GM19468 (cell line): ENCODE results near the gene NKD2.
"Not testable (repeated sequence)": the region's sequence is repeated elsewhere in the genome, so short reads cannot be mapped to it uniquely, and the experiment has no call there.

Source experiments
- ATAC-seq: cut with Tn5 transposase; IDR thresholded peaks from one replicate; pipeline ENCODE4 v1.9.1; 2021; ENCODE audit warnings: mild to moderate bottlenecking, moderate library complexity, moderate number of reproducible peaks; ENCODE audit not compliant: unreplicated experiment; ENCODE audit errors: extremely low read depth

NKD2 gene

DNA sequence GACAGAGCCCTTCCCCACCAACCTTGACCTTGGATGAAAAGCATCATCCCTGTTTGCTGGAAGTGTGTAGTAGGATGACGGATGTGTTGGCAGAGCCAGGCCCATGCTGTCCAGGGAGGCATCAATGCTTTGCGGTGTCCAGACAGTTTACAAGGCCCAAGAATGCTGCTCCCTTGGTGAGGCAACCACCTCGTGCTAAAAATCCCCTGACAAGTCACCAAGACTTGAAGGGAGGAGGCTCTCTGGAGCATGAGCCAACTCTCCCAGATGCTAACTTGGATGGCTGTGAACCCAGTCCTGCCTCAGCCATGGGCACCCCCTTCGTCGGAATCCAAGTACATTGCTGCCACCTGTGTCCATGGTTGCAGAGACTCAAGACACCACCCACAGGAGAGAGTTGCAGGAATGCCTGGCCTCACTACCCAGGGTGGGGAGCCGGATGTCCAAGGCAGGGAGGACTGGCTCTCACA lies 9.5 kb upstream of the NKD2 start:
- ATAC-seq: no peak

DNA sequence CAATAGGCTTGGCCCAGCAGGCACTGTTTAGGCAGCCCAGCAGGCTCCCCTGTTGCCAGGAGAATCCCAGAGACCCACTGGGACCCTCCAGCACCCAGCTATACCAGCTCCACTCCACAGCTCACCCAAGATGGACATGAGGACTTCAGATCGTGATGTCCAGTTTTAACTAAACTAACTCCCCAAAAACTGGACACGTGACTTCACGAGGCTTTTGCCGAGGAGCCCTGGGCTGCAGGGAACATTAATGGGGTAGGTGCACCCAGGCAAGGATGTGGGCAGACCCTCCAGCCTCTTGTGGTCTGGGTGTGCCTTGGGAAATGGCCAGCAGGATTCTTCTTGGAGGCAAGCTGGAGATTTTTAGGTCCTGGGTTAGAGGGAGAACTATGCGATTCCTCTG lies 8.9 kb upstream of the NKD2 start:
- no peak for ATAC-seq

DNA sequence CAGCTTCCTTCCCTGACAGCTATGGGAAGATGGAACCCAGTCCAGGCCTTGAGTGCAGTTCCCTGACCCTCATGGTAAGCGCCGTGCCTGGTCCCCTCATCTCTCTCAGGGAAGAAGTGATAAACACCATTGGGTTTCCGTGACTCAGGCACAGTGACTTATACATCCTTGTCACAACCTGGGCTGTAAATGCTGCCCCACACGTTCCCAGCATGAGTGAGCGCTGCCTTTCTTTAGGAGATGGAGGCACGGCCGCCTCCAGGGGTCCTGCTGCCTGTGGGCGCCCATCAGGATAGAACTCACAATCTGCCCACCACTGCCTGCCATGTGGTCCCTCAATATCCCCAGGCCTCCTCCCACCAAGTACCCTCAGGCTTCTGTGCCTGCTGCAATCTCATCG lies 8.3 kb upstream of the NKD2 start:
- no peak for ATAC-seq

DNA sequence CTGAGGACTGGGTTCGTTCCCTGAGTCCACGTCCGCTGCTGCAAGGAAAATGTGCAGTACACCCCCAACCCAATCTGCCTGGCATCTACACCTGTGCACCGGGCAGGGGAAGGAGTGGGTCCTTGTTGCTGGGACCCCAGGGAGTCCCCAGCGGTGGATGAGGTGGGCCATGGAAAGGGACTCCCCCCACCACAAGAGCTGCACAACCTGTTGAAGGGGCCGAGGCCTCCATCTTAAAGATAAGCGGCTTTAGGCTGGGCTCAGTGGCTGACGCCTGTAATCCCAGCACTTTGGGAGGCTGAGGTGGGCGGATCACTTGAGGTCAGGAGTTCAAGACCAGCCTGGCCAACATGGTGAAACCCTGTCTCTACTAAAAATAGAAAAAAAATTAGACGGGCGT lies 7.8 kb upstream of the NKD2 start:
- ATAC-seq: not testable (repeated sequence)

- ATAC-seq: no peak
Observed at GRCh38 chr5:1001406-1002270, 7.0 kb upstream of the NKD2 start.

DNA sequence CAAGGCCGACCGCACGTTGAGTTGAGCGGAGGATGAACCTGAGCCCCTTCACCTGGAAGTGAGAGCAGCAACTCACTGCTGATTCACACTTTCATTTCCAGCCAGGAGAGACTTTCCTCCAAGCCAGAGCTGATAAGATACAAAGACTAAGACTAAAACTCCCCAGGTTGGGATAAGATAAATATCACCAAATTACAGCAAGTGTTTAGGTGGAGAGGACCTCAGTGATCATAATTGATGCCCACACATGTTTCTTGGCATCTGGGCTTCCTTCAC lies 6.4 kb upstream of the NKD2 start:
- no peak for ATAC-seq

DNA sequence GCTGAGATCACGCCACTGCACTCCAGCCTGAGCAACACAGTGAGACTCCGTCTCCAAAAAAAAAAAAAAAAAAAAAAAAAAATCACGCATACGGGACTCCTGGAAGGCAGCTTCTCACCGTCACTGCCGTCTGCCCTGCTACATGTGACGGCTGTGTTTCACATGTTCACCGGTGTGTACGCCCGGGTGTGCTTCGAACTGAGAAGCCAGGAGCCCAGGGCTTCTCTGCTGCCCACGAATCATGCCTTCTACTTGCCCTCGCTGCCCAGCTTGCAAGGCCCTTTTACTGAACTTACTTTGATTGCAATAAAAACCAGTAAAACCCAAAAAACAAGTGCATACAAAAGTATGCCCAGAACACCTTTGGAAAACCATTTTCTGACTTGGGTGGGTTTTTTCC lies 5.8 kb upstream of the NKD2 start:
- no peak for ATAC-seq

- ATAC-seq: no peak
Observed at GRCh38 chr5:1003296-1003937, 5.2 kb upstream of the NKD2 start.

GRCh38 chr5:1004461-1005248 lies 3.9 kb upstream of the NKD2 start:
- ATAC-seq: no peak

DNA sequence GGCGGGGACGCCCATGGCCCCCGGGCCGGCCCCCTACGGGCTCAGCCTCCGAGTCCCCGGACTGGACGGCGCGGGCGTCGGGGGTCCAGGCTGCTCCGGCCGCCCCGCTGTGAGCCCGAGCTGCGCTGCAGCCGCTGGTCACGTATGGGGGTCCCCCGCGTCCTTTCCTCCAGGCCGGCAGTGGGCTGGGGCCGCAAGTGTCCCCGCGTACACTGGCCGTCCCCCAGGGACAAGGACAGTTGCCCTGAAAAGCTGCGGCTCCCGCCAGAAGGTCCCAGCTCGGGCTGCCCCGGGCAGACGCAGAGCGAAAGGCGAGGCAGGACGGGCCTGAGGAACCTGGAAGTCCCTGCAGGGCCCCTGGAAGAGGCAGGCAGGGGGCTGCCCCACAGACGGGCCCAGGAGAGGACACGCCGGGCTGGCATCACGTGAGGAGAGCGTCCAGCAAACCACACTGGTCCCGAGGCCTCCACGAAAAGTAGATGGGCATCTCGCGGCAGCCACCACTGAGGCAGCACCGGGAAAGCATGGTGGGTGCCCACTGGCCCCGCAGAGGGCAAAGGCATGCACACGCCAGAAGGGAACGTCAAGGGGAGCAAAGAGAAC lies 3.3 kb upstream of the NKD2 start:
- ATAC-seq: no peak

DNA sequence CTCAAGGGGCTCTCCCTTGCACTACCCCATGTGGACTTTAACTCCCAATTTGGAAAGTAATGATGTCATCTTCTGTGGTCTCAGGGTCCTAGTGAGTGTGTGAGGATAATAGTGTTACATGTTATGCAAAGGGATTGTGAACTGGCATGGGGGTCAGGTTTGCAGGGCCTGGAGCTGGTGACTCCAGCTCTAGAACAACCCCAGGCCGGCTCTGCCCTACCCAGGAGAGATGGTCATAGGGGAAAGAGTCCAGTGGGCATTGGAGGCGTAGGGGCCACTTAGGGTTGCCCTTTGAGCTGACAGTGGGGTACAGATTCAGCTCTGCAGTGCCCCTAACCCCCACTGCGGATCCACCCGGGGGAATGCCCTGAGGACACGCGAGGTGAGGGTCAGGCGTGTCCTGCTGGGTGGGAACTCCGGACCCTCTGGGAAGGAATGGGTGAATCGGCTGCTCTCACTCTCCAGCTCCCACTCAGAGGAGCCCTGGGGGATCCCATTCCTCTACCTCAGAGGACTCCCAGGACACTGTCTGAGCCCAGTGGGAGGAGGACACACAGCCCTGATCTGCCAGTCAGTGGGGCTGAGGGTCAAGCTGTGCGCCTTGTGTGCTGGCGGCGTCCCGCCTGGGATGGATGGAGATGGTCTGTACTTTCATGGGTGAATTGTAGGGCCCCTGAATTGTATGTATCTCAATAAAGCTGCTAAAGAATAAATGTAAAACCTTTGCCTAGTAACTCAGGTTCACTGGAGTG lies 2.5 kb upstream of the NKD2 start:
- ATAC-seq: no peak

GRCh38 chr5:1006656-1007071 lies 1.9 kb upstream of the NKD2 start:
- no peak for ATAC-seq

DNA sequence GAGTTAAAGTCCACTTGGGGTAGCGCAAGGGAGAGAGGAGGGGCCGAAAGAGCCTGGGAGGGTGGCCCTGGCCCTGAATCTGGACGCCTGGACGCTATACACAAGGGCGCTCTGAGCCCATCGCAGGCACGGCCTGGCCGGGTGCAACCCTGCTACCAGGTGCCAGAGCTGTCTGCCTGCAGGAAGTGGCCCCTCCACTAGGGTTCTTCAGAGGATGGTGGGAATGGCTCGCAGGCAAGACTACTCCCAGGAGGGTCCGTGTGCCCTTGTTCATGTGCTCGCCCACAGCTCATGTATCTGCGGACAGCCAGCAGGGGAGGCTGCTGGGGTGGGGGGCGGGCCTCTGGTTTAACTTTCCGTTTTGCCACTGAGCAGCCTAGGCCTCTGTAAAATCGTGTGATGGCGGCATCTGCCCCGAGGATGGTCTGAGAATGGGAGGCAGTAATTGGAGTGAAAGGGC lies 1.4 kb upstream of the NKD2 start:
- no peak for ATAC-seq

DNA sequence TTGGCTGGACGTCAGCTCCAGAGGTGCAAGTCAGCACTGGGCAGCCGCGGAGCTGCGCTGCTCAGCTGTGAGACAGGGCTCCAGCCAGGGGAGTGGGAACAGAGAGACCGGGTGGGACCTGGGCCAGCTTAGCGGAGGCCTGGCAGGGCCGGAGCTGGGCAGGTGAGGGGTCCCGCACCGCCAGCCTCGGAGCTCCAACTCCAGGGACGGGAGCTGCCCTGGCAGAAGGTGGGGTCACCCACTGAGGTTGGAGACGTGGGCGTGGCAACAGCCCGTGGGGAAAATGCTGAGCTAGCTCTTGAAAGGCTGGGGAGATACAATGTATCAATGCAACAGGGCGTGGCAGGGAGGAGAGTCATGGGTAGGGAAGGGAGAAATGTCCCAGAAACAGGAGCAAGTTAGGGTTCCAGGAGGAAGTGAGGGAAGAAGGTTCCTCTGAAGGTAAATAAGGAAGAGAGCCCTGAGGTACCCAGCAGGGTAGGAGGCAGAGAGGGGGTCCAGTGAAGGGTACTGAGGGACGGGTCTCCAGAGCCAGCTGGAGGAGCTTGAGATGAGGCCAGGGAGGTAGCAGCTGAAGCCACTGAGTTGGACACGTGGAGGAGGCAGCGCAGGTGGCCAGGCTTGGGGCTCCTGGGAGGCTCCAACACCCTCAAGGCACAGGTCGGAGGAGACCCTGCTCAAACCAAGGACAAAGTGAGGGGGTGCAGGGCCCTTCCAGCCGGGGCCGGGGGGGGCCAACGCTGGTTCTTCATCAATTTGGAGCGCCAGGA lies 736 bp upstream of the NKD2 start:
- ATAC-seq: no peak

- ATAC-seq: no peak
Observed at GRCh38 chr5:1009359-1010180, 968 bp downstream of the NKD2 start.

- ATAC-seq: no peak
Observed at GRCh38 chr5:1010181-1010510, 1.5 kb downstream of the NKD2 start.

GRCh38 chr5:1010641-1011046 lies 2.0 kb downstream of the NKD2 start:
- ATAC-seq: no peak

DNA sequence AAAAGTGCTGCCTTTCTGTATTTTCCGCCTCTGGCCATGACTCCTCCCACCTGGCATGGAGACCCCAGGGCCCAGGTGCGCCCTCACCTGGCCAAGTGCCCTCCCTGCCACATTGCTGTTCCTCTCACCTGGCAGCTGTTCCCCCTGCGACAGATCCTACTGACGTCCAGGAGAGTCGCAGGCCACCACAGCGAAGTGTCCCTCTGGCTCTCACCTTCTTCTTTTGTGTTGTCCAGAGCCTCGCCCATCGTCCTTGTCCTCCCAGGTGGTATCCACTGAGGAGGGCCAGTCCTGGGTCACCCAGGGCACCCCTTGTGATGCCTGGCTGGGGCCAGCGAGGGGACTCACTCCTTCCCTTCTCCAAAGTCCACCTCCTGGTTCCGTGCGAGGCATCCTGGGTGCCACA lies 2.6 kb downstream of the NKD2 start:
- no peak for ATAC-seq
